ENCODE measurements around the gene PRKN.

GRCh38 chr6:162099685-162100084 lies 627.9 kb downstream of the PRKN start:
- TF ChIP-seq, protein P1, sequence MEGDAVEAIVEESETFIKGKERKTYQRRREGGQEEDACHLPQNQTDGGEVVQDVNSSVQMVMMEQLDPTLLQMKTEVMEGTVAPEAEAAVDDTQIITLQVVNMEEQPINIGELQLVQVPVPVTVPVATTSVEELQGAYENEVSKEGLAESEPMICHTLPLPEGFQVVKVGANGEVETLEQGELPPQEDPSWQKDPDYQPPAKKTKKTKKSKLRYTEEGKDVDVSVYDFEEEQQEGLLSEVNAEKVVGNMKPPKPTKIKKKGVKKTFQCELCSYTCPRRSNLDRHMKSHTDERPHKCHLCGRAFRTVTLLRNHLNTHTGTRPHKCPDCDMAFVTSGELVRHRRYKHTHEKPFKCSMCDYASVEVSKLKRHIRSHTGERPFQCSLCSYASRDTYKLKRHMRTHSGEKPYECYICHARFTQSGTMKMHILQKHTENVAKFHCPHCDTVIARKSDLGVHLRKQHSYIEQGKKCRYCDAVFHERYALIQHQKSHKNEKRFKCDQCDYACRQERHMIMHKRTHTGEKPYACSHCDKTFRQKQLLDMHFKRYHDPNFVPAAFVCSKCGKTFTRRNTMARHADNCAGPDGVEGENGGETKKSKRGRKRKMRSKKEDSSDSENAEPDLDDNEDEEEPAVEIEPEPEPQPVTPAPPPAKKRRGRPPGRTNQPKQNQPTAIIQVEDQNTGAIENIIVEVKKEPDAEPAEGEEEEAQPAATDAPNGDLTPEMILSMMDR (IDR thresholded peaks at IDR 0.05) = no peak
- TF ChIP-seq POLR2A (IDR thresholded peaks at IDR 0.05) = no peak
